Measurements from ENCODE around the gene SCFD2. TPM values are rescaled to one million over a fixed set of nuclear protein-coding genes. Genes with fewer than 3 reads are reported as not detected.

SCFD2 gene
- total and polyA plus RNA-seq, 2 donors (not counting 3 experiments of a cell fraction or from before 2014, with no cell fraction given), result 12.3 to 22.8 TPM

- DNase-seq (ENCODE audit: low read depth, low spot score), result no peak
- no peak for FAIRE-seq
- Histone ChIP-seq H2AFZ (ENCODE audit: low read depth, low read length) (no peak overlapping the region), H4K20me1 (replicated peaks; ENCODE audit: control insufficient read depth, extremely low read depth, insufficient read depth, low read length) (no peaks in the 10 kb centered on the region), H3K4me1 (ENCODE audit: control insufficient read depth, extremely low read depth, insufficient read depth, low read length) (no peaks in the 10 kb centered on the region), H3K9me3 (replicated peaks; ENCODE audit: control insufficient read depth, insufficient read depth, low read length) (no peaks in the 10 kb centered on the region), H3K36me3 (ENCODE audit: control insufficient read depth in 2 of 2, extremely low read depth in 1 of 2, insufficient read depth in 2 of 2, low read length in 2 of 2) (no peaks in the 10 kb centered on the region), H3K27ac (ENCODE audit: insufficient read depth, low read depth, low read length) (no peak overlapping the region), H3K4me3 (replicated peaks in 1 of 3; ENCODE audit: insufficient read depth in 1 of 3, low read depth in 1 of 3, low read length in 3 of 3) (no peak overlapping the region), H3K27me3 (ENCODE audit: control insufficient read depth in 2 of 2, insufficient read depth in 2 of 2, low read length in 2 of 2) (no peaks in the 10 kb centered on the region), H3K9ac (replicated peaks; ENCODE audit: extremely low read depth, insufficient read depth, low read length) (no peak overlapping the region), H3K9me1 (replicated peaks; ENCODE audit: control insufficient read depth, extremely low read depth, insufficient read depth, low read length) (no peaks in the 10 kb centered on the region), H3K79me2 (ENCODE audit: control insufficient read depth, insufficient read depth, low read length) (no peaks in the 10 kb centered on the region), H3K4me2 (ENCODE audit: insufficient read depth, low read length) (no peak overlapping the region)
- BruUV-seq (replicated peaks), result no TSS peak
- intact Hi-C loops (cut with micrococcal nuclease), result no loop called here
- dilution Hi-C loops (cut with MboI; ENCODE audit: extremely low pct_ligation_motif_present, low sequenced_read_pairs), result no loop called here
- TF ChIP-seq MYC (IDR thresholded peaks at IDR 0.05; ENCODE audit: low read depth, low read length) (no peak), FOS (IDR thresholded peaks at IDR 0.05; ENCODE audit: borderline replicate concordance, insufficient read depth, low read length) (no peak), EZH2 (IDR thresholded peaks at IDR 0.05; ENCODE audit: borderline replicate concordance, low read depth, low read length, severe bottlenecking) (no peak), MAX (IDR thresholded peaks at IDR 0.05; ENCODE audit: insufficient read depth, insufficient read length) (no peak)
- TF ChIP-seq, protein P1, sequence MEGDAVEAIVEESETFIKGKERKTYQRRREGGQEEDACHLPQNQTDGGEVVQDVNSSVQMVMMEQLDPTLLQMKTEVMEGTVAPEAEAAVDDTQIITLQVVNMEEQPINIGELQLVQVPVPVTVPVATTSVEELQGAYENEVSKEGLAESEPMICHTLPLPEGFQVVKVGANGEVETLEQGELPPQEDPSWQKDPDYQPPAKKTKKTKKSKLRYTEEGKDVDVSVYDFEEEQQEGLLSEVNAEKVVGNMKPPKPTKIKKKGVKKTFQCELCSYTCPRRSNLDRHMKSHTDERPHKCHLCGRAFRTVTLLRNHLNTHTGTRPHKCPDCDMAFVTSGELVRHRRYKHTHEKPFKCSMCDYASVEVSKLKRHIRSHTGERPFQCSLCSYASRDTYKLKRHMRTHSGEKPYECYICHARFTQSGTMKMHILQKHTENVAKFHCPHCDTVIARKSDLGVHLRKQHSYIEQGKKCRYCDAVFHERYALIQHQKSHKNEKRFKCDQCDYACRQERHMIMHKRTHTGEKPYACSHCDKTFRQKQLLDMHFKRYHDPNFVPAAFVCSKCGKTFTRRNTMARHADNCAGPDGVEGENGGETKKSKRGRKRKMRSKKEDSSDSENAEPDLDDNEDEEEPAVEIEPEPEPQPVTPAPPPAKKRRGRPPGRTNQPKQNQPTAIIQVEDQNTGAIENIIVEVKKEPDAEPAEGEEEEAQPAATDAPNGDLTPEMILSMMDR (IDR thresholded peaks at IDR 0.05; ENCODE audit: extremely low read depth in 1 of 2, insufficient read depth in 1 of 2, low read depth in 1 of 2, low read length in 2 of 2), result no peak
- ChIA-PET POLR2A (no interaction called here), CTCF (no interaction called here)
These were observed 85.0 kb downstream of the SCFD2 start for GRCh38 chr4:53280846-53281245.
